Fibroblast of lung (primary cell): ENCODE results near the gene SEPTIN8. TPM values are rescaled to one million over a fixed set of nuclear protein-coding genes. Genes with fewer than 3 reads are reported as not detected.

Experiments used
- DNase-seq, 2 donors: peaks; one replicate each; pipeline versions ENCODE4 v3.0.0 to v3.0.0-alpha.2; 2010; ENCODE audit warnings: low read depth in 2 of 2
- H2AFZ ChIP-seq: 2 replicates; pipeline ENCODE4 v1.5.1; 2012; ENCODE audit warnings: low read length, control low read depth, inconsistent platforms
- H3K27ac ChIP-seq: 2 replicates; pipeline ENCODE4 v1.5.1; 2011; ENCODE audit warnings: low read length, control low read depth; ENCODE audit not compliant: insufficient read depth
- H3K27me3 ChIP-seq: 2 replicates; pipeline ENCODE4 v1.5.1; 2011; ENCODE audit warnings: mild to moderate bottlenecking, low read length; ENCODE audit not compliant: control insufficient read depth, insufficient read depth
- H3K36me3 ChIP-seq: 2 replicates; pipeline ENCODE4 v1.5.1; 2011; ENCODE audit warnings: low read length; ENCODE audit not compliant: control insufficient read depth, insufficient read depth
- H3K4me1 ChIP-seq: 2 replicates; pipeline ENCODE4 v1.5.1; 2011; ENCODE audit warnings: low read length; ENCODE audit not compliant: control insufficient read depth, insufficient read depth; ENCODE audit errors: extremely low read depth
- H3K4me2 ChIP-seq: 2 replicates; pipeline ENCODE4 v1.5.1; 2011; ENCODE audit warnings: low read length, control low read depth; ENCODE audit not compliant: insufficient read depth; ENCODE audit errors: extremely low read depth
- H3K4me3 ChIP-seq, 4 experiments: fragments of 200-600 bp in 1 of 4; sonication (generic) in 1 of 4; replicated peaks in 1 of 4; 2 replicates each; pipeline ENCODE4 v1.5.1; 2011 to 2016; ENCODE audit warnings: low read length in 4 of 4, low read depth in 3 of 4, mild to moderate bottlenecking in 3 of 4, control low read depth in 2 of 4, inconsistent platforms in 1 of 4, mixed read lengths in 1 of 4; ENCODE audit not compliant: insufficient read depth in 1 of 4; ENCODE audit errors: control extremely low read depth in 1 of 4
- H3K79me2 ChIP-seq: 2 replicates; pipeline ENCODE4 v1.5.1; 2012; ENCODE audit warnings: mild to moderate bottlenecking, low read length, inconsistent platforms; ENCODE audit not compliant: control insufficient read depth, insufficient read depth
- H3K9ac ChIP-seq: 2 replicates; pipeline ENCODE4 v1.5.1; 2011; ENCODE audit warnings: mild to moderate bottlenecking, low read length, control low read depth; ENCODE audit not compliant: insufficient read depth
- H3K9me3 ChIP-seq: 2 replicates; pipeline ENCODE4 v1.5.1; 2012; ENCODE audit warnings: low read depth, low read length; ENCODE audit not compliant: control insufficient read depth, insufficient read depth
- H4K20me1 ChIP-seq: 2 replicates; pipeline ENCODE4 v1.5.1; 2011; ENCODE audit warnings: low read length; ENCODE audit not compliant: control insufficient read depth, insufficient read depth; ENCODE audit errors: extremely low read depth
- CTCF ChIP-seq, 2 donors: IDR thresholded peaks in 1 of 2; conservative IDR thresholded peaks in 1 of 2; 1 replicate in 1 of 2; 2 replicates in 1 of 2; pipeline ENCODE4 v1.5.1; 2011 to 2012; ENCODE audit warnings: low read length in 2 of 2, control low read depth in 1 of 2, inconsistent platforms in 1 of 2, low read depth in 1 of 2, mild to moderate bottlenecking in 1 of 2
- EZH2 ChIP-seq: IDR thresholded peaks from 2 replicates; pipeline ENCODE4 v1.5.1; 2012; ENCODE audit warnings: low read length, control low read depth, mild to moderate bottlenecking; ENCODE audit errors: missing control alignments
- polyA plus RNA-seq, 2 donors: library from polyadenylated mRNA; depleted of rRNA in 1 of 2; stranded (reverse) in 1 of 2; unstranded in 1 of 2; fragments of >200 nt; gene quantifications; 2 replicates each; pipeline ENCODE4 v1.2.1, GENCODE V29; 2011 to 2012; ENCODE audit warnings: missing spikeins in 1 of 2
- total RNA-seq: library from RNA; depleted of rRNA; stranded (reverse); fragments of >200 nt; gene quantifications from 2 replicates; pipeline ENCODE4 v1.2.1, GENCODE V29; 2014

SEPTIN8 gene
- total and polyA plus RNA-seq, 2 donors (not counting 1 experiment from before 2014, with no cell fraction given): 62.1 to 64.2 TPM

- H3K4me1 ChIP-seq: no peaks in the 10 kb centered on the region
- no peak for TF ChIP-seq CTCF (conservative IDR thresholded peaks at IDR 0.05 in 1 of 2, IDR thresholded peaks at IDR 0.05 in 1 of 2; ENCODE audit: low read depth in 1 of 2, low read length in 2 of 2)
- no peak for TF ChIP-seq EZH2
- no peak overlapping the region for H3K27ac ChIP-seq
- peaks cover 25% of the 10 kb centered on the region for H3K36me3 ChIP-seq
- no peak for DNase-seq
- H3K27me3 ChIP-seq: no peaks in the 10 kb centered on the region
- no peak overlapping the region for H3K4me2 ChIP-seq
- no peak overlapping the region for H3K9ac ChIP-seq
- no peaks in the 10 kb centered on the region for H3K9me3 ChIP-seq
- H3K79me2 ChIP-seq: no peaks in the 10 kb centered on the region
- no peak overlapping the region for H3K4me3 ChIP-seq
- H4K20me1 ChIP-seq: no peaks in the 10 kb centered on the region
- no peak overlapping the region for H2AFZ ChIP-seq
Observed at GRCh38 chr5:132759114-132760048, 17.7 kb downstream of the SEPTIN8 start.

- H3K79me2 ChIP-seq: no peaks in the 10 kb centered on the region
- H3K9me3 ChIP-seq: no peaks in the 10 kb centered on the region
- no peak overlapping the region for H3K4me2 ChIP-seq
- H2AFZ ChIP-seq: no peak overlapping the region
- H3K9ac ChIP-seq: no peak overlapping the region
- no peak overlapping the region for H3K4me3 ChIP-seq
- H4K20me1 ChIP-seq: no peaks in the 10 kb centered on the region
- H3K27me3 ChIP-seq: no peaks in the 10 kb centered on the region
- no peaks in the 10 kb centered on the region for H3K4me1 ChIP-seq
- TF ChIP-seq CTCF (conservative IDR thresholded peaks at IDR 0.05 in 1 of 2, IDR thresholded peaks at IDR 0.05 in 1 of 2; ENCODE audit: low read depth in 1 of 2, low read length in 2 of 2) (no peak), EZH2 (no peak)
- H3K27ac ChIP-seq: no peak overlapping the region
- no peak for DNase-seq
- peaks cover 22% of the 10 kb centered on the region for H3K36me3 ChIP-seq
Observed at GRCh38 chr5:132758451-132758850, 18.6 kb downstream of the SEPTIN8 start.

DNA sequence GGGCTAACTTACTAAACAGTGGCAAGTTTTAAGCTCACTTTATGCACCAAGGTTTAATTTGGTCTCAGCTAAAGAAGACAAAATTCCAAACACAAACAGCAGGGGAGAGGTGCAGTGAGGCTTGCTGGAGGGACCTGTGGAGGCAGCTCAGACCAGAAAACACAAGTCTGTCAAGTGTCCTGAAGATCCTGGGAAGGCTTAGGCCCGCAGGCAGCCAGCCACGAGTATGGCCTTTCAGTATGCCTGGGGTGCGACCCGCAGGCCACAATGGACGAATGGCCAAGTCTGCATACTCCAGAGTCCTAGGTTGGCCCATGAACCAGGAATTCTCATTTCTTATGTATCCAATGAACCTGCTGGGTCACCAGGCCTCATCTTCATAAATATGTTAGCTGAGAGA, 20.5 kb downstream of the SEPTIN8 start:
- Histone ChIP-seq H2AFZ (no peak overlapping the region), H3K27me3 (no peaks in the 10 kb centered on the region), H3K36me3 (peaks cover 14% of the 10 kb centered on the region), H3K79me2 (no peaks in the 10 kb centered on the region), H3K9me3 (no peaks in the 10 kb centered on the region), H3K4me1 (peaks cover 3% of the 10 kb centered on the region), H3K4me2 (no peak overlapping the region), H3K4me3 (no peak overlapping the region), H4K20me1 (no peaks in the 10 kb centered on the region), H3K27ac (no peak overlapping the region), H3K9ac (no peak overlapping the region)
- no peak for DNase-seq
- TF ChIP-seq CTCF (conservative IDR thresholded peaks at IDR 0.05 in 1 of 2, IDR thresholded peaks at IDR 0.05 in 1 of 2; ENCODE audit: low read depth in 1 of 2, low read length in 2 of 2) (no peak), EZH2 (no peak)
